WTC11 (cell line): ENCODE results near the gene TRPC1. TPM values are rescaled to one million over a fixed set of nuclear protein-coding genes. Genes with fewer than 3 reads are reported as not detected.
A peak's percentile ranks its signal among the peaks of the same experiment; 100 is the strongest.

ENCODE experiments used
- ATAC-seq: fragments of 200-7000 bp; cut with Tn5 transposase; 2 replicates; pipeline ENCODE4 v1.10.0; 2021; ENCODE audit warnings: mild to moderate bottlenecking, moderate library complexity
- CTCF ChIA-PET: fragments of 300-600 bp; sonication (Branson Sonifier 250); formaldehyde crosslinking; loops from one replicate; lab custom pipeline; 2021; ENCODE audit warnings: antibody characterized with exemption; lab: Charles Lee
- POLR2A ChIA-PET: fragments of 350-600 bp; sonication (Branson Sonifier 250); formaldehyde crosslinking; loops from one replicate; lab custom pipeline; 2021; ENCODE audit warnings: antibody characterized with exemption; lab: Charles Lee
- DNase-seq: peaks from one replicate; pipeline ENCODE4 v3.0.0; 2021; ENCODE audit warnings: low spot score
- H3K27ac Mint-ChIP-seq: 2 replicates; pipeline ENCODE4 v1.8.0; 2021; ENCODE audit warnings: mixed read lengths
- H3K27me3 Mint-ChIP-seq: 2 replicates; pipeline ENCODE4 v1.8.0; 2021; ENCODE audit warnings: low read depth, mild to moderate bottlenecking, moderate library complexity, mixed read lengths
- H3K36me3 Mint-ChIP-seq: 2 replicates; pipeline ENCODE4 v1.8.0; 2021; ENCODE audit warnings: mixed read lengths
- H3K4me1 Mint-ChIP-seq: 2 replicates; pipeline ENCODE4 v1.8.0; 2022; ENCODE audit warnings: mixed read lengths
- H3K4me3 Mint-ChIP-seq: 2 replicates; pipeline ENCODE4 v1.8.0; 2021; ENCODE audit warnings: mild to moderate bottlenecking, moderate library complexity, mixed read lengths
- H3K9me3 Mint-ChIP-seq: 2 replicates; pipeline ENCODE4 v1.8.0; 2021; ENCODE audit warnings: mixed read lengths
- ARID4B ChIP-seq: sonication (generic); formaldehyde crosslinking; IDR thresholded peaks from 2 replicates; pipeline ENCODE4 v1.8.0; 2023; ENCODE audit warnings: missing genetic modification reagents, mild to moderate bottlenecking, borderline replicate concordance
- ATF2 ChIP-seq: sonication (generic); formaldehyde crosslinking; IDR thresholded peaks from 2 replicates; pipeline ENCODE4 v1.8.1; 2022; ENCODE audit warnings: low read depth, missing genetic modification reagents, borderline replicate concordance
- CDX4 ChIP-seq: fragments of 250-450 bp; sonication (Bioruptor Pico); IDR thresholded peaks from 2 replicates; pipeline ENCODE4 v1.9.0; 2021; ENCODE audit warnings: moderate library complexity, mild to moderate bottlenecking, inconsistent platforms, borderline replicate concordance
- CREB1 ChIP-seq: sonication (generic); formaldehyde crosslinking; IDR thresholded peaks from 2 replicates; pipeline ENCODE4 v1.8.0; 2023; ENCODE audit warnings: mild to moderate bottlenecking, missing genetic modification reagents
- CTCF ChIP-seq: fragments of 200-600 bp; IDR thresholded peaks from 2 replicates; pipeline ENCODE4 v1.8.0; 2022; ENCODE audit warnings: antibody characterized with exemption
- FOXP4 ChIP-seq: sonication (generic); formaldehyde crosslinking; IDR thresholded peaks from 2 replicates; pipeline ENCODE4 v1.8.0; 2022; ENCODE audit warnings: mild to moderate bottlenecking, missing genetic modification reagents
- GABPB1 ChIP-seq: sonication (generic); formaldehyde crosslinking; IDR thresholded peaks from 2 replicates; pipeline ENCODE4 v1.8.1; 2023; ENCODE audit warnings: mild to moderate bottlenecking, missing genetic modification reagents
- GRHL2 ChIP-seq: fragments of 250-450 bp; sonication (Bioruptor Pico); IDR thresholded peaks from 2 replicates; pipeline ENCODE4 v1.8.0; 2022; ENCODE audit warnings: mild to moderate bottlenecking, moderate library complexity; ENCODE audit not compliant: insufficient replicate concordance, severe bottlenecking
- JUN ChIP-seq: sonication (generic); formaldehyde crosslinking; IDR thresholded peaks from 2 replicates; pipeline ENCODE4 v1.8.0; 2023; ENCODE audit warnings: mild to moderate bottlenecking, missing genetic modification reagents
- KAT7 ChIP-seq: sonication (generic); formaldehyde crosslinking; IDR thresholded peaks from 2 replicates; pipeline ENCODE4 v1.8.1; 2023; ENCODE audit warnings: missing genetic modification reagents, mild to moderate bottlenecking, borderline replicate concordance
- NR1H2 ChIP-seq: sonication (generic); formaldehyde crosslinking; IDR thresholded peaks from 2 replicates; pipeline ENCODE4 v1.9.0; 2021; ENCODE audit warnings: mild to moderate bottlenecking, moderate library complexity, missing genetic modification reagents
- NR3C1 ChIP-seq: sonication (generic); formaldehyde crosslinking; conservative IDR thresholded peaks from 2 replicates; pipeline ENCODE4 v1.8.1; 2023; ENCODE audit warnings: low read depth, mild to moderate bottlenecking, missing genetic modification reagents
- SMAD4 ChIP-seq: sonication (generic); formaldehyde crosslinking; IDR thresholded peaks from 2 replicates; pipeline ENCODE4 v1.8.0; 2022; ENCODE audit warnings: mild to moderate bottlenecking, missing genetic modification reagents
- TCF7 ChIP-seq: sonication (generic); formaldehyde crosslinking; IDR thresholded peaks from 2 replicates; pipeline ENCODE4 v1.8.0; 2022; ENCODE audit warnings: mild to moderate bottlenecking, low read depth, missing genetic modification reagents, moderate library complexity
- TEAD1 ChIP-seq: sonication (generic); formaldehyde crosslinking; IDR thresholded peaks from 2 replicates; pipeline ENCODE4 v1.8.0; 2022; ENCODE audit warnings: mild to moderate bottlenecking, missing genetic modification reagents
- TP53 ChIP-seq: sonication (generic); formaldehyde crosslinking; IDR thresholded peaks from 2 replicates; pipeline ENCODE4 v1.8.1; 2023; ENCODE audit warnings: mild to moderate bottlenecking, missing genetic modification reagents
- ZNF219 ChIP-seq: sonication (generic); formaldehyde crosslinking; IDR thresholded peaks from 2 replicates; pipeline ENCODE4 v1.8.0; 2023; ENCODE audit warnings: missing genetic modification reagents, mild to moderate bottlenecking, borderline replicate concordance
- ZNF232 ChIP-seq: sonication (generic); formaldehyde crosslinking; IDR thresholded peaks from 2 replicates; pipeline ENCODE4 v1.8.0; 2022; ENCODE audit warnings: mild to moderate bottlenecking, missing genetic modification reagents
- ZNF263 ChIP-seq: sonication (generic); formaldehyde crosslinking; IDR thresholded peaks from 2 replicates; pipeline ENCODE4 v1.8.1; 2022; ENCODE audit warnings: low read depth, mild to moderate bottlenecking, moderate library complexity, missing genetic modification reagents
- ZNF416 ChIP-seq: fragments of 250-450 bp; sonication (Bioruptor Pico); IDR thresholded peaks from 2 replicates; pipeline ENCODE4 v1.9.0; 2021; ENCODE audit warnings: mild to moderate bottlenecking, inconsistent platforms
- ZNF425 ChIP-seq: fragments of 250-450 bp; sonication (Bioruptor Pico); conservative IDR thresholded peaks from 2 replicates; pipeline ENCODE4 v1.9.0; 2021; ENCODE audit warnings: mild to moderate bottlenecking
- total RNA-seq: library from RNA; stranded (reverse); gene quantifications from 3 replicates; pipeline ENCODE4 v1.2.3, GENCODE V29; 2021

The TRPC1 gene
- total RNA-seq, 1 experiment from 2014 or later: 13.8 TPM

- TF ChIP-seq SMAD4 (no peak), ARID4B (CRISPR knock-in tag) (no peak), ZNF425 (CRISPR knock-in tag) (no peak), TEAD1 (no peak)
Observed at GRCh38 chr3:142787719-142788118, 63.9 kb downstream of the TRPC1 start (continued).

GRCh38 chr3:142794508-142794907 is 70.7 kb downstream of the TRPC1 start:
- no peak for DNase-seq
- POLR2A ChIA-PET: no interaction called here
- no peak for TF ChIP-seq CDX4 (CRISPR knock-in tag)
- no peak for TF ChIP-seq ZNF416 (CRISPR knock-in tag)
- no peak for TF ChIP-seq ZNF425 (CRISPR knock-in tag)
- TF ChIP-seq GRHL2 (CRISPR knock-in tag): no peak
- TF ChIP-seq KAT7 (CRISPR knock-in tag): no peak
- no peak for TF ChIP-seq CREB1
- TF ChIP-seq ZNF232: no peak
- no peak for TF ChIP-seq ATF2 (CRISPR knock-in tag)
- no peak for TF ChIP-seq NR1H2
- no peak for TF ChIP-seq TP53 (CRISPR knock-in tag)
- no peak for TF ChIP-seq ZNF263 (CRISPR knock-in tag)
- no peak for TF ChIP-seq NR3C1 (CRISPR knock-in tag)
- TF ChIP-seq FOXP4 (CRISPR knock-in tag): no peak
- TF ChIP-seq CTCF: no peak
- no peak for TF ChIP-seq GABPB1 (CRISPR knock-in tag)
- no peak for TF ChIP-seq JUN (CRISPR knock-in tag)
- no peak for TF ChIP-seq ZNF219 (CRISPR knock-in tag)
- no peak for TF ChIP-seq TEAD1
- TF ChIP-seq TCF7 (CRISPR knock-in tag): no peak

More at GRCh38 chr3:142794508-142794907, 70.7 kb downstream of the TRPC1 start:
- Mint-ChIP-seq H3K27me3 (no peaks in the 10 kb centered on the region), H3K9me3 (peaks cover 9% of the 10 kb centered on the region; the same call in 1 of the 2 replicates), H3K4me1 (peaks cover 29% of the 10 kb centered on the region), H3K4me3 (no peak overlapping the region), H3K27ac (peak overlapping the region; percentile 65; the same call in 1 of the 2 replicates), H3K36me3 (peaks cover 9% of the 10 kb centered on the region)
- peak; percentile 77 for ATAC-seq
- CTCF ChIA-PET: no interaction called here
